HL-60 (cell line): Measurements from ENCODE around the gene EBF4.

Experiments used
- DNase-seq, 2 experiments: peaks; one replicate each; pipeline ENCODE4 v3.0.0-alpha.2; 2010 to 2020; ENCODE audit warnings: low read depth in 1 of 2, low spot score in 1 of 2
- H3K27ac ChIP-seq: fragments of 250-450 bp; sonication (Bioruptor Pico); replicated peaks from 2 replicates; pipeline ENCODE4 v1.5.1; 2020; ENCODE audit warnings: mild to moderate bottlenecking, moderate library complexity
- H3K27me3 ChIP-seq: fragments of 250-450 bp; sonication (Bioruptor Pico); 2 replicates; pipeline ENCODE4 v1.5.1; 2021; ENCODE audit warnings: mild to moderate bottlenecking, moderate library complexity; ENCODE audit not compliant: insufficient read depth, poor library complexity, severe bottlenecking
- H3K4me3 ChIP-seq: replicated peaks from 2 replicates; pipeline ENCODE4 v1.5.1; 2011; ENCODE audit warnings: mild to moderate bottlenecking, control low read depth, low read length; ENCODE audit not compliant: insufficient read depth
- CTCF ChIP-seq: IDR thresholded peaks from one replicate; pipeline ENCODE4 v1.5.1; 2011; ENCODE audit warnings: low read length, control low read depth, inconsistent platforms; ENCODE audit not compliant: insufficient read depth
- GABPA ChIP-seq: IDR thresholded peaks from 2 replicates; pipeline ENCODE4 v1.6.1; 2012; ENCODE audit warnings: low read depth
- POLR2AphosphoS5 ChIP-seq: IDR thresholded peaks from 2 replicates; pipeline ENCODE4 v1.6.1; 2012; ENCODE audit warnings: low read depth
- REST ChIP-seq: IDR thresholded peaks from 2 replicates; pipeline ENCODE4 v1.6.1; 2012; ENCODE audit warnings: low read depth; ENCODE audit not compliant: insufficient replicate concordance
- SPI1 ChIP-seq: IDR thresholded peaks from 2 replicates; pipeline ENCODE4 v1.6.1; 2012; ENCODE audit warnings: low read depth, mild to moderate bottlenecking, borderline replicate concordance

Gene EBF4

GRCh38 chr20:2707353-2708072 lies 14.9 kb downstream of the EBF4 start:
- Histone ChIP-seq H3K27ac (no peak overlapping the region), H3K27me3 (peaks cover 12% of the 10 kb centered on the region), H3K4me3 (no peak overlapping the region)
- no peak for DNase-seq
- TF ChIP-seq SPI1 (no peak), GABPA (no peak), CTCF (no peak), POLR2AphosphoS5 (no peak), REST (no peak)

- DNase-seq: no peak
- H3K4me3 ChIP-seq: no peak overlapping the region
- no peak for TF ChIP-seq GABPA
- TF ChIP-seq POLR2AphosphoS5: no peak
- no peak for TF ChIP-seq SPI1
- no peak for TF ChIP-seq CTCF
- TF ChIP-seq REST: no peak
- H3K27ac ChIP-seq: no peak overlapping the region
- H3K27me3 ChIP-seq: peaks cover 14% of the 10 kb centered on the region
These were observed 15.5 kb downstream of the EBF4 start for GRCh38 chr20:2708073-2708415.

- no peak overlapping the region for H3K27ac ChIP-seq
- DNase-seq: no peak
- TF ChIP-seq GABPA (no peak), POLR2AphosphoS5 (no peak), REST (no peak), SPI1 (no peak), CTCF (no peak)
- H3K27me3 ChIP-seq: peaks cover 14% of the 10 kb centered on the region
- H3K4me3 ChIP-seq: no peak overlapping the region
These were observed 16.1 kb downstream of the EBF4 start for GRCh38 chr20:2708665-2709064.
